Gastrocnemius medialis (tissue), 4 donors: ENCODE results near the gene MGAT5.

Source experiments
- CTCF ChIP-seq, 5 experiments: fragments of 450-650 bp in 3 of 5; fragments of 200-600 bp in 2 of 5; sonication (generic) in 2 of 5; IDR thresholded peaks in 4 of 5; conservative IDR thresholded peaks in 1 of 5; 1 replicate in 4 of 5; 2 replicates in 1 of 5; pipeline ENCODE4 v1.5.1; 2016 to 2019; ENCODE audit warnings: antibody characterized with exemption in 5 of 5, mild to moderate bottlenecking in 3 of 5, moderate library complexity in 3 of 5
- POLR2A ChIP-seq, 2 donors: fragments of 450-650 bp; IDR thresholded peaks; one replicate each; pipeline ENCODE4 v1.6.1; 2017; ENCODE audit warnings: antibody characterized with exemption in 2 of 2, mild to moderate bottlenecking in 2 of 2, moderate library complexity in 2 of 2

- no peak for TF ChIP-seq POLR2A (IDR thresholded peaks at IDR 0.05)
- no peak for TF ChIP-seq CTCF (IDR thresholded peaks at IDR 0.05 in 4 of 5, conservative IDR thresholded peaks at IDR 0.05 in 1 of 5)
Measured at GRCh38 chr2:134250840-134251461, 2.9 kb upstream of the MGAT5 start.
